Activated B cell treated with CpG ODN at 0.5 μM for 24 hours (primary cell): ENCODE measurements around the gene TUBA3D. TPM values are rescaled to one million over a fixed set of nuclear protein-coding genes. Genes with fewer than 3 reads are reported as not detected.
"Not testable (repeated sequence)": the region's sequence is repeated elsewhere in the genome, so short reads cannot be mapped to it uniquely, and the experiment has no call there.

Experiments used
- ATAC-seq: fragments of 200-7000 bp; cut with Tn5 transposase; one replicate; pipeline ENCODE4 v1.10.0; 2021; ENCODE audit warnings: low read depth, mild to moderate bottlenecking, moderate library complexity
- CTCF ChIA-PET: fragments of 350-600 bp; sonication (Branson Sonifier 250); formaldehyde crosslinking; loops from one replicate; lab custom pipeline; 2021; ENCODE audit warnings: antibody characterized with exemption; lab: Charles Lee
- POLR2A ChIA-PET: fragments of 350-600 bp; sonication (Branson Sonifier 250); formaldehyde crosslinking; loops from one replicate; lab custom pipeline; 2021; ENCODE audit warnings: antibody characterized with exemption; lab: Charles Lee
- DNase-seq: peaks from one replicate; pipeline ENCODE4 v3.0.0; 2022
- H3K27ac Mint-ChIP-seq: one replicate; pipeline ENCODE4 v1.8.0; 2020; ENCODE audit warnings: mixed read lengths
- H3K27me3 Mint-ChIP-seq: one replicate; pipeline ENCODE4 v1.8.0; 2021; ENCODE audit warnings: mixed read lengths
- H3K36me3 Mint-ChIP-seq: one replicate; pipeline ENCODE4 v1.8.0; 2021; ENCODE audit warnings: low read depth, mixed read lengths
- H3K4me1 Mint-ChIP-seq: one replicate; pipeline ENCODE4 v1.8.0; 2021; ENCODE audit warnings: mixed read lengths
- H3K4me3 Mint-ChIP-seq: one replicate; pipeline ENCODE4 v1.8.0; 2020; ENCODE audit warnings: mild to moderate bottlenecking, mixed read lengths
- H3K9me3 Mint-ChIP-seq: one replicate; pipeline ENCODE4 v1.8.0; 2020; ENCODE audit warnings: mixed read lengths
- intact Hi-C: fragments of 100-400 bp; cut with micrococcal nuclease; formaldehyde crosslinking; loops from one replicate; pipeline ENCODE4 v1.15.1; 2024
- total RNA-seq: library from RNA; stranded (reverse); gene quantifications from 2 replicates; pipeline ENCODE4 v1.2.3, GENCODE V29; 2022
- TF ChIP-seq, protein P1 (sequence below): fragments of 200-600 bp; IDR thresholded peaks from one replicate; pipeline ENCODE4 v1.8.0; 2022; ENCODE audit warnings: antibody characterized with exemption, mild to moderate bottlenecking

The TUBA3D gene
- total RNA-seq, 1 donor from 2014 or later, result not detected

- DNase-seq (no peak), ATAC-seq (no peak)
- H3K36me3 Mint-ChIP-seq, result peaks cover 64% of the 10 kb centered on the region
- POLR2A ChIA-PET, result no interaction called here
- intact Hi-C loops, result no loop called here
- CTCF ChIA-PET, result no interaction called here
- H3K9me3 Mint-ChIP-seq, result no peaks in the 10 kb centered on the region
- H3K27ac Mint-ChIP-seq, result no peak overlapping the region
- H3K4me3 Mint-ChIP-seq, result no peak overlapping the region
- TF ChIP-seq, protein P1, sequence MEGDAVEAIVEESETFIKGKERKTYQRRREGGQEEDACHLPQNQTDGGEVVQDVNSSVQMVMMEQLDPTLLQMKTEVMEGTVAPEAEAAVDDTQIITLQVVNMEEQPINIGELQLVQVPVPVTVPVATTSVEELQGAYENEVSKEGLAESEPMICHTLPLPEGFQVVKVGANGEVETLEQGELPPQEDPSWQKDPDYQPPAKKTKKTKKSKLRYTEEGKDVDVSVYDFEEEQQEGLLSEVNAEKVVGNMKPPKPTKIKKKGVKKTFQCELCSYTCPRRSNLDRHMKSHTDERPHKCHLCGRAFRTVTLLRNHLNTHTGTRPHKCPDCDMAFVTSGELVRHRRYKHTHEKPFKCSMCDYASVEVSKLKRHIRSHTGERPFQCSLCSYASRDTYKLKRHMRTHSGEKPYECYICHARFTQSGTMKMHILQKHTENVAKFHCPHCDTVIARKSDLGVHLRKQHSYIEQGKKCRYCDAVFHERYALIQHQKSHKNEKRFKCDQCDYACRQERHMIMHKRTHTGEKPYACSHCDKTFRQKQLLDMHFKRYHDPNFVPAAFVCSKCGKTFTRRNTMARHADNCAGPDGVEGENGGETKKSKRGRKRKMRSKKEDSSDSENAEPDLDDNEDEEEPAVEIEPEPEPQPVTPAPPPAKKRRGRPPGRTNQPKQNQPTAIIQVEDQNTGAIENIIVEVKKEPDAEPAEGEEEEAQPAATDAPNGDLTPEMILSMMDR, result no peak
- H3K4me1 Mint-ChIP-seq, result peaks cover 19% of the 10 kb centered on the region
- no peaks in the 10 kb centered on the region for H3K27me3 Mint-ChIP-seq
Observed at GRCh38 chr2:131509615-131510014, 33.7 kb downstream of the TUBA3D start.

- CTCF ChIA-PET, H3K9me3 Mint-ChIP-seq, intact Hi-C loops, H3K27ac Mint-ChIP-seq, H3K27me3 Mint-ChIP-seq, ATAC-seq, DNase-seq, H3K4me3 Mint-ChIP-seq: not testable (repeated sequence)
- peaks cover 25% of the 10 kb centered on the region for H3K4me1 Mint-ChIP-seq
- H3K36me3 Mint-ChIP-seq, result peaks cover 53% of the 10 kb centered on the region
- POLR2A ChIA-PET, result interaction anchor here (0.9 kb wide), 1 partner anchor 17 kb away, joined by 6 read pairs; no protein-coding TSS in a partner anchor
Observed at GRCh38 chr2:131511291-131511968, 35.5 kb downstream of the TUBA3D start.

DNA sequence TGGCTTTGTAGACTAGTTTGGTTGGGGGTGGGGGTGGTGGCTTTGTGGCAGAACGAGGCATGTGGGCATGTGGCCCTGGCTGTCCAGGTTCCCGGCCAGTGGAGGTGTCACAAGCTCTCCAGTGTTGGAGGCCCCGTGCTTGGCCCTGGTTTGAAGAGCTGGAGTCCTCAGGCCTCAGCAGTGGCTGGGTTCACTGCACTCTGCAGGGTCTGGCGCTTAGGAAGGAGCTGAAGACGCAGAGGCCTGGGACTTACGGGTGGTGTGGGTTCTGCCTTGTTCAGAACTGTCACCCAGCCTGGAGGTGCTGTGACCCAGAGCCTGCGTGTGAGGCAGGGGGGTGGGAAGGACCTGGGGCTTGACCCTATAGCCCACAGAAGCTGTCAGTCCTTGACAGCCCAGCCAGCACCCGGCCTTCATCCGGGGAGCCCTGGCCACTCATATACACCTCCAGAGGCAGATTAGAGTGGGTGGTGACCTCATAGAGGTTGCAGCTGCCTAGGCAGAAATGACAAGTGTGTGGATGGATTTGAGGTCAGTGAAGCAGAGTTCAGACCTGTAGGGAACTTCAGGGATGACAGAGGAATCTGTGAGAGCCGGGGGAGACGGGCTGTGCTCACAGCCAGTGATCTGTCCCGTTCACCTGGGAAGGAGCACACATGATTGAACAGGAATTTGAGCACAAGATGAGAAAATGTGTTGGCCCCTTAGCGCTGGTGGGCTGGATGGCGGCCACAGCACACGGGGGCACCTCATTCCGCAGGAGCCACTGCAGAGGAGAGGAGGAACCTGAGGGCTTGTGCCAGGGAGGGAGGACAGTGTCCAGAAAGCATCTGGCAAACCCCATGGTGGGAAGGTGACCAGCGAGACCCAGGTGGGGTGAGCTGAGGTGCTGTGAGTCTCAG is 36.3 kb downstream of the TUBA3D start:
- CTCF ChIA-PET, H3K27ac Mint-ChIP-seq, H3K27me3 Mint-ChIP-seq, DNase-seq, ATAC-seq, H3K9me3 Mint-ChIP-seq, intact Hi-C loops, H3K4me3 Mint-ChIP-seq: not testable (repeated sequence)
- peaks cover 25% of the 10 kb centered on the region for H3K4me1 Mint-ChIP-seq
- peaks cover 51% of the 10 kb centered on the region for H3K36me3 Mint-ChIP-seq
- POLR2A ChIA-PET, result interaction anchor here (0.9 kb wide), 1 partner anchor 18 kb away, joined by 6 read pairs; no protein-coding TSS in a partner anchor

GRCh38 chr2:131514408-131515166 is 38.7 kb downstream of the TUBA3D start:
- ChIA-PET CTCF (interaction anchor here (0.6 kb wide), 1 partner anchor 158 kb away, joined by 3 read pairs; no protein-coding TSS in a partner anchor), POLR2A (interaction anchor here (2.1 kb wide), 1 partner anchor 22 kb away, joined by 8 read pairs; no protein-coding TSS in a partner anchor)
- Mint-ChIP-seq H3K27ac (peak overlapping the region; percentile 75), H3K4me3 (peak overlapping the region; percentile 19), H3K36me3 (peaks cover 49% of the 10 kb centered on the region), H3K4me1 (peaks cover 25% of the 10 kb centered on the region)
- peak; percentile 81 for ATAC-seq
- intact Hi-C loops, result loop anchor here (1.0 kb wide), 1 partner anchor 22 kb away; the partner anchor contains the start of gene MZT2A
- DNase-seq, H3K9me3 Mint-ChIP-seq, H3K27me3 Mint-ChIP-seq: not testable (repeated sequence)

- CTCF ChIA-PET, result interaction anchor here (0.6 kb wide), 1 partner anchor 158 kb away, joined by 3 read pairs; no protein-coding TSS in a partner anchor
- Mint-ChIP-seq H3K36me3 (peaks cover 52% of the 10 kb centered on the region), H3K4me1 (peaks cover 25% of the 10 kb centered on the region)
- peak; percentile 16 for ATAC-seq
- POLR2A ChIA-PET, result interaction anchor here (2.1 kb wide), 1 partner anchor 23 kb away, joined by 8 read pairs; no protein-coding TSS in a partner anchor
- intact Hi-C loops, DNase-seq, H3K4me3 Mint-ChIP-seq, H3K27me3 Mint-ChIP-seq, H3K9me3 Mint-ChIP-seq, H3K27ac Mint-ChIP-seq: not testable (repeated sequence)
Observed at GRCh38 chr2:131515235-131515634, 39.3 kb downstream of the TUBA3D start.

GRCh38 chr2:131516011-131516410 is 40.1 kb downstream of the TUBA3D start:
- ATAC-seq (no peak), DNase-seq (no peak)
- Mint-ChIP-seq H3K27me3 (no peaks in the 10 kb centered on the region), H3K4me1 (peaks cover 25% of the 10 kb centered on the region), H3K9me3 (no peaks in the 10 kb centered on the region), H3K36me3 (peaks cover 54% of the 10 kb centered on the region), H3K27ac (no peak overlapping the region), H3K4me3 (no peak overlapping the region)
- intact Hi-C loops, result no loop called here
- CTCF ChIA-PET, result no interaction called here
- TF ChIP-seq, protein P1, result no peak
- POLR2A ChIA-PET, result no interaction called here

DNA sequence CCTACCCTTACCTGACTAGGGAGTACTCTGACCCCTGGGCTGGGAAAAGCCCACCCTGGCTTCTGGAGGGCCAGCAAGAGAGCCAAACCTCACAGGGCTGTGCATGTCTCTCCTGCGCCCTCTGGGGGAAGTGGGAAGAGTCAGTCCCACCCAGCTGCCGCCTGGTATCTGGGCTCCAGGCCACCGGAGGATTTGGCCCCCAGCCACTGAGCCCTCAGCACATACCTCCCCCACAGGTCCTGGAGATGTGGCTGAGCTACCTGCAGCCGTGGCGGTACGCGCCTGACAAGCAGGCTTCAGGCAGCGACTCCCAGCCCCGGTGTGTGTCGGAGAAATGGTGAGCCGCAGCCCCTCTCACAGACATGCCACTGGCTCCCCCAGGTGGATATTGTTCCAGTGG is 40.7 kb downstream of the TUBA3D start:
- POLR2A ChIA-PET, result not testable (repeated sequence)

More for the DNA sequence above, 40.7 kb downstream of the TUBA3D start:
- H3K27me3 Mint-ChIP-seq, CTCF ChIA-PET, DNase-seq, ATAC-seq, intact Hi-C loops, H3K9me3 Mint-ChIP-seq, H3K4me3 Mint-ChIP-seq, H3K27ac Mint-ChIP-seq: not testable (repeated sequence)
- Mint-ChIP-seq H3K36me3 (peaks cover 51% of the 10 kb centered on the region), H3K4me1 (peaks cover 25% of the 10 kb centered on the region)
